GM18517 (cell line): ENCODE data around the gene TRIM66.

Source experiments
- ATAC-seq: cut with Tn5 transposase; IDR thresholded peaks from one replicate; pipeline ENCODE4 v1.9.1; 2021; ENCODE audit warnings: mild to moderate bottlenecking, moderate library complexity; ENCODE audit not compliant: unreplicated experiment

Gene TRIM66

GRCh38 chr11:8614497-8614896 lies 68.0 kb downstream of the TRIM66 start:
- no peak for ATAC-seq

GRCh38 chr11:8613036-8613435 lies 69.4 kb downstream of the TRIM66 start:
- no peak for ATAC-seq

- no peak for ATAC-seq
These were observed 69.9 kb downstream of the TRIM66 start for GRCh38 chr11:8612522-8612921.

GRCh38 chr11:8610532-8611116 lies 71.8 kb downstream of the TRIM66 start:
- no peak for ATAC-seq

- no peak for ATAC-seq
These were observed 73.8 kb downstream of the TRIM66 start for GRCh38 chr11:8608652-8609051.

GRCh38 chr11:8605971-8606563 lies 76.4 kb downstream of the TRIM66 start:
- no peak for ATAC-seq

- peak; percentile 64 for ATAC-seq
These were observed 78.3 kb downstream of the TRIM66 start for GRCh38 chr11:8604078-8604723.

- ATAC-seq: peak; percentile 16
These were observed 78.8 kb downstream of the TRIM66 start for GRCh38 chr11:8603696-8604077.

GRCh38 chr11:8601376-8602133 lies 80.9 kb downstream of the TRIM66 start:
- no peak for ATAC-seq

- ATAC-seq: no peak
These were observed 84.0 kb downstream of the TRIM66 start for GRCh38 chr11:8598506-8598905.

GRCh38 chr11:8597182-8597581 lies 85.3 kb downstream of the TRIM66 start:
- no peak for ATAC-seq

- no peak for ATAC-seq
These were observed 85.9 kb downstream of the TRIM66 start for GRCh38 chr11:8596504-8597046.

- peak; percentile 82 for ATAC-seq
These were observed 88.2 kb downstream of the TRIM66 start, which contains the start of gene STK33 for GRCh38 chr11:8593935-8594909. Gene STK33, minus strand, starts transcription at chr11:8594228. Its CDS starts 119,323 bp downstream, at chr11:8474905.

GRCh38 chr11:8593455-8593854 lies 89.0 kb downstream of the TRIM66 start:
- ATAC-seq: peak; percentile 12

GRCh38 chr11:8587915-8588314 lies 94.5 kb downstream of the TRIM66 start:
- no peak for ATAC-seq

- ATAC-seq: no peak
These were observed 95.7 kb downstream of the TRIM66 start for GRCh38 chr11:8586805-8587204.

- no peak for ATAC-seq
These were observed 96.3 kb downstream of the TRIM66 start for GRCh38 chr11:8586184-8586583.

GRCh38 chr11:8584511-8584910 lies 98.0 kb downstream of the TRIM66 start:
- no peak for ATAC-seq

- ATAC-seq: no peak
These were observed 98.4 kb downstream of the TRIM66 start for GRCh38 chr11:8584082-8584481.

GRCh38 chr11:8581300-8581699 lies 101.2 kb downstream of the TRIM66 start:
- ATAC-seq: no peak
